BJ (cell line): ENCODE results near the gene XAGE2. TPM values are rescaled to one million over a fixed set of nuclear protein-coding genes. Genes with fewer than 3 reads are reported as not detected.

Experiments used
- CTCF ChIA-PET: fragments of 350-600 bp; formaldehyde crosslinking; extraction: SDS; loops from one replicate; lab custom pipeline; 2021; ENCODE audit warnings: antibody characterized with exemption, inconsistent platforms; lab: Yijun Ruan, JAX
- POLR2A ChIA-PET: fragments of 300-600 bp; sonication (Branson Sonifier 250); formaldehyde crosslinking; extraction: SDS; loops from one replicate; lab custom pipeline; 2021; ENCODE audit warnings: antibody characterized with exemption; lab: Charles Lee
- DNase-seq: peaks from one replicate; pipeline ENCODE4 v3.0.0-alpha.2; 2011; ENCODE audit warnings: low read depth
- H3K27me3 ChIP-seq: 2 replicates; pipeline ENCODE4 v1.6.0; 2011; ENCODE audit warnings: low read length; ENCODE audit not compliant: control insufficient read depth, insufficient read depth
- H3K36me3 ChIP-seq: 2 replicates; pipeline ENCODE4 v1.5.1; 2011; ENCODE audit warnings: low read length; ENCODE audit not compliant: control insufficient read depth, insufficient read depth
- H3K4me3 ChIP-seq: 2 replicates; pipeline ENCODE4 v1.5.1; 2011; ENCODE audit warnings: low read depth, mild to moderate bottlenecking, control low read depth, low read length
- CTCF ChIP-seq: IDR thresholded peaks from 2 replicates; pipeline ENCODE4 v1.5.1; 2011; ENCODE audit warnings: low read depth, mild to moderate bottlenecking, control low read depth, inconsistent platforms, low read length, moderate library complexity; ENCODE audit not compliant: insufficient read depth
- polyA plus RNA-seq: library from polyadenylated mRNA; depleted of rRNA; stranded (reverse); fragments of >200 nt; gene quantifications from 2 replicates; pipeline ENCODE4 v1.2.3, GENCODE V29; 2011; rRNA removed
- small RNA-seq: library from RNA; depleted of rRNA; stranded (forward); fragments of <200 nt; gene quantifications from one replicate; pipeline ENCODE3, GENCODE V24; 2012; ENCODE audit warnings: low replicate concordance, low read depth; ENCODE audit not compliant: insufficient read length

Gene XAGE2
- polyA plus RNA-seq, 1 experiment: not detected

GRCh38 chrX:52424656-52425055 is 55.8 kb downstream of the XAGE2 start:
- H3K4me3 ChIP-seq: no peak overlapping the region
- H3K27me3 ChIP-seq: no peaks in the 10 kb centered on the region
- ChIA-PET POLR2A (no interaction called here), CTCF (no interaction called here)
- no peaks in the 10 kb centered on the region for H3K36me3 ChIP-seq
- DNase-seq: no peak
- no peak for TF ChIP-seq CTCF

Small RNAs within 50 kb of the gene (small RNA-seq; reads per million reads assigned to genes)
- gene MIR8088: not detected

Other genes with a start within 250 kb of the XAGE2 start
- gene MAGED4, start 184.1 kb upstream of the XAGE2 start, polyA plus RNA-seq: 8.7 and 13.1 TPM in 2 replicates
- gene XAGE1A, start 126.8 kb downstream of the XAGE2 start, polyA plus RNA-seq: not detected in 2 replicates
- gene XAGE1B, start 148.0 kb downstream of the XAGE2 start, polyA plus RNA-seq: not detected in 2 replicates